GM18517 (cell line): ENCODE data around the gene PLEKHH3.

ENCODE experiments used
- ATAC-seq: cut with Tn5 transposase; IDR thresholded peaks from one replicate; pipeline ENCODE4 v1.9.1; 2021; ENCODE audit warnings: mild to moderate bottlenecking, moderate library complexity; ENCODE audit not compliant: unreplicated experiment

PLEKHH3 gene

GRCh38 chr17:42676424-42677011 is at the start of gene PLEKHH3:
Gene PLEKHH3, minus strand, starts transcription at chr17:42676994. Its CDS starts 431 bp downstream, at chr17:42676563.
- ATAC-seq = no peak

- ATAC-seq = no peak
Observed at GRCh38 chr17:42725143-42725542, 48.3 kb upstream of the PLEKHH3 start.

- ATAC-seq = no peak
Observed at GRCh38 chr17:42723636-42724035, 46.8 kb upstream of the PLEKHH3 start.

- ATAC-seq = no peak
Observed at GRCh38 chr17:42720996-42721583, 44.3 kb upstream of the PLEKHH3 start.

- no peak for ATAC-seq
Observed at GRCh38 chr17:42709561-42709960, 32.8 kb upstream of the PLEKHH3 start.

- no peak for ATAC-seq
Observed at GRCh38 chr17:42708588-42708987, 31.8 kb upstream of the PLEKHH3 start.

GRCh38 chr17:42706732-42707131 is 29.9 kb upstream of the PLEKHH3 start:
- ATAC-seq = no peak

- ATAC-seq = peak; percentile 62
Observed at GRCh38 chr17:42704837-42705494, 28.2 kb upstream of the PLEKHH3 start.

GRCh38 chr17:42704490-42704836 is 27.7 kb upstream of the PLEKHH3 start:
- ATAC-seq = peak; percentile 17

- ATAC-seq = no peak
Observed at GRCh38 chr17:42702446-42702845, 25.7 kb upstream of the PLEKHH3 start.

- no peak for ATAC-seq
Observed at GRCh38 chr17:42700586-42701289, 23.9 kb upstream of the PLEKHH3 start.

- ATAC-seq = no peak
Observed at GRCh38 chr17:42699415-42699740, 22.6 kb upstream of the PLEKHH3 start.

GRCh38 chr17:42698736-42699414 is 22.1 kb upstream of the PLEKHH3 start:
- ATAC-seq = no peak

- no peak for ATAC-seq
Observed at GRCh38 chr17:42697108-42697811, 20.5 kb upstream of the PLEKHH3 start.

GRCh38 chr17:42695500-42695899 is 18.7 kb upstream of the PLEKHH3 start:
- ATAC-seq = no peak

- ATAC-seq = no peak
Observed at GRCh38 chr17:42694524-42694923, 17.7 kb upstream of the PLEKHH3 start.

- ATAC-seq = no peak
Observed at GRCh38 chr17:42692489-42692888, 15.7 kb upstream of the PLEKHH3 start.

- no peak for ATAC-seq
Observed at GRCh38 chr17:42691021-42691545, 14.3 kb upstream of the PLEKHH3 start.

- ATAC-seq = no peak
Observed at GRCh38 chr17:42690596-42690995, 13.8 kb upstream of the PLEKHH3 start.

GRCh38 chr17:42687707-42688320 is 11.0 kb upstream of the PLEKHH3 start:
- ATAC-seq = no peak
